ENCODE measurements around the gene RNU2-63P. TPM values are rescaled to one million over a fixed set of nuclear protein-coding genes. Genes with fewer than 3 reads are reported as not detected.

Gene RNU2-63P
- total and polyA plus RNA-seq, 4 experiments from 2014 or later, result 4.3 to 7.0 TPM; not detected in 2

- Mint-ChIP-seq H3K27me3 (no peaks in the 10 kb centered on the region), H3K36me3 (peaks cover 0 to 18% of the 10 kb centered on the region in 2 donors), H3K9me3 (no peaks in the 10 kb centered on the region), H3K4me3 (peak within 1 kb of the TSS; percentile 90 to 97 (median 95)), H3K27ac (peak within 1 kb of the TSS; percentile 89 to 98 (median 98)), H3K4me1 (peaks cover 35 to 50% (median 42%) of the 10 kb centered on the region in 4 donors)
- no peaks in the 10 kb centered on the region for H3K9me3 ChIP-seq (ENCODE audit: control insufficient read depth in 1 of 2, low read length in 2 of 2)
- intact Hi-C loops (cut with micrococcal nuclease), result loop anchor here (1.0 kb wide), 2 partner anchors 38 to 636 kb away; partner anchors contain the start of gene RPIA
- POLR2A ChIA-PET (ENCODE audit: partially characterized antibody), result interaction anchor here (1.0 to 1.9 kb wide), 3 partner anchors 10 to 39 kb away, joined by 3 to 8 read pairs (median 5); partner anchors contain the start of gene RNU2-63P
- H3K27me3 ChIP-seq (ENCODE audit: insufficient read depth, low read length), result no peaks in the 10 kb centered on the region
- H3K36me3 ChIP-seq (ENCODE audit: insufficient read depth, low read length), result no peaks in the 10 kb centered on the region
- H3K4me1 ChIP-seq (ENCODE audit: insufficient read depth, low read length), result peaks cover 33% of the 10 kb centered on the region
- peak; percentile 94 to 96 (median 95) for DNase-seq
- H3K27ac ChIP-seq (ENCODE audit: low read depth, low read length), result peak within 1 kb of the TSS; percentile 93
- peak within 1 kb of the TSS; percentile 76 to 84 for H3K4me3 ChIP-seq (ENCODE audit: low read length in 2 of 2)
- CTCF ChIA-PET (ENCODE audit: partially characterized antibody), result interaction anchor here (1.5 kb wide), 1 partner anchor 18 kb away, joined by 5 read pairs; no protein-coding TSS in a partner anchor
Observed at GRCh38 chr2:88055371-88056128, 39.2 kb upstream of the RNU2-63P start, which contains the start of gene KRCC1. Gene KRCC1 (minus strand): TSS chr2:88055783. CDS start chr2:88028563, 27,220 bp downstream.

- DNase-seq, result peak in 3 of 5 donors; percentile 8 to 13 (median 11)
- Mint-ChIP-seq H3K27me3 (no peaks in the 10 kb centered on the region), H3K36me3 (peaks cover 0 to 21% of the 10 kb centered on the region in 2 donors), H3K27ac (peak overlapping the region; percentile 89 to 98 (median 98)), H3K4me1 (peaks cover 32 to 54% (median 43%) of the 10 kb centered on the region in 4 donors), H3K9me3 (no peaks in the 10 kb centered on the region), H3K4me3 (peak overlapping the region; percentile 90 to 97 (median 95))
- Histone ChIP-seq H3K9me3 (ENCODE audit: control insufficient read depth in 1 of 2, low read length in 2 of 2) (no peaks in the 10 kb centered on the region), H3K4me3 (ENCODE audit: low read length in 2 of 2) (peak overlapping the region; percentile 76 to 84), H3K27me3 (ENCODE audit: insufficient read depth, low read length) (no peaks in the 10 kb centered on the region), H3K4me1 (ENCODE audit: insufficient read depth, low read length) (peaks cover 33% of the 10 kb centered on the region), H3K27ac (ENCODE audit: low read depth, low read length) (peak overlapping the region; percentile 93), H3K36me3 (ENCODE audit: insufficient read depth, low read length) (no peaks in the 10 kb centered on the region)
- CTCF ChIA-PET (ENCODE audit: partially characterized antibody), result interaction anchor here (1.1 to 1.5 kb wide), 2 partner anchors 17 to 106 kb away, joined by 4 to 5 read pairs; no protein-coding TSS in a partner anchor
- intact Hi-C loops (cut with micrococcal nuclease), result loop anchor here (1.0 kb wide), 2 partner anchors 38 to 636 kb away; partner anchors contain the start of gene RPIA
- POLR2A ChIA-PET (ENCODE audit: partially characterized antibody), result interaction anchor here (0.6 to 1.9 kb wide), 7 partner anchors 9 to 38 kb away, joined by 3 to 8 read pairs (median 3); partner anchors contain the start of gene RNU2-63P
Observed at GRCh38 chr2:88054782-88055370, 38.5 kb upstream of the RNU2-63P start.

GRCh38 chr2:88053934-88054781 is 37.8 kb upstream of the RNU2-63P start:
- no peak for DNase-seq
- Mint-ChIP-seq H3K27me3 (no peaks in the 10 kb centered on the region), H3K27ac (peak overlapping the region; percentile 89 to 98 (median 98)), H3K9me3 (no peaks in the 10 kb centered on the region), H3K4me3 (peak overlapping the region; percentile 90 to 97 (median 95)), H3K4me1 (peaks cover 36 to 61% (median 48%) of the 10 kb centered on the region in 4 donors), H3K36me3 (peaks cover 0 to 25% of the 10 kb centered on the region in 2 donors)
- H3K27ac ChIP-seq (ENCODE audit: low read depth, low read length), result peak overlapping the region; percentile 93
- intact Hi-C loops (cut with micrococcal nuclease), result no loop called here
- H3K36me3 ChIP-seq (ENCODE audit: insufficient read depth, low read length), result no peaks in the 10 kb centered on the region
- H3K9me3 ChIP-seq (ENCODE audit: control insufficient read depth in 1 of 2, low read length in 2 of 2), result no peaks in the 10 kb centered on the region
- H3K27me3 ChIP-seq (ENCODE audit: insufficient read depth, low read length), result no peaks in the 10 kb centered on the region
- H3K4me1 ChIP-seq (ENCODE audit: insufficient read depth, low read length), result peaks cover 33% of the 10 kb centered on the region
- CTCF ChIA-PET (ENCODE audit: partially characterized antibody), result interaction anchor here (1.1 to 1.5 kb wide), 2 partner anchors 17 to 106 kb away, joined by 4 to 5 read pairs; no protein-coding TSS in a partner anchor
- POLR2A ChIA-PET (ENCODE audit: partially characterized antibody), result interaction anchor here (0.6 to 1.9 kb wide), 7 partner anchors 8 to 38 kb away, joined by 3 to 8 read pairs (median 3); partner anchors contain the start of gene RNU2-63P
- H3K4me3 ChIP-seq (ENCODE audit: low read length in 2 of 2), result peak overlapping the region; percentile 76 to 84

- H3K36me3 ChIP-seq (ENCODE audit: insufficient read depth, low read length), result no peaks in the 10 kb centered on the region
- Mint-ChIP-seq H3K4me1 (peaks cover 38 to 69% (median 55%) of the 10 kb centered on the region in 4 donors), H3K4me3 (peak overlapping the region in 7 of 8 donors; percentile 0 to 95 (median 93)), H3K27me3 (no peaks in the 10 kb centered on the region), H3K9me3 (no peaks in the 10 kb centered on the region), H3K27ac (peak overlapping the region; percentile 43 to 98 (median 89)), H3K36me3 (peaks cover 0 to 33% of the 10 kb centered on the region in 2 donors)
- no peak for DNase-seq
- H3K4me3 ChIP-seq (ENCODE audit: low read length in 2 of 2), result no peak overlapping the region
- H3K4me1 ChIP-seq (ENCODE audit: insufficient read depth, low read length), result peaks cover 33% of the 10 kb centered on the region
- H3K27me3 ChIP-seq (ENCODE audit: insufficient read depth, low read length), result no peaks in the 10 kb centered on the region
- intact Hi-C loops (cut with micrococcal nuclease), result no loop called here
- peak overlapping the region; percentile 22 for H3K27ac ChIP-seq (ENCODE audit: low read depth, low read length)
- ChIA-PET CTCF (ENCODE audit: partially characterized antibody) (no interaction called here), POLR2A (ENCODE audit: partially characterized antibody) (no interaction called here)
- no peaks in the 10 kb centered on the region for H3K9me3 ChIP-seq (ENCODE audit: control insufficient read depth in 1 of 2, low read length in 2 of 2)
Observed at GRCh38 chr2:88053296-88053695, 36.9 kb upstream of the RNU2-63P start.

GRCh38 chr2:88051792-88052191 is 35.4 kb upstream of the RNU2-63P start:
- H3K4me3 Mint-ChIP-seq, result no peak overlapping the region
- peaks cover 38 to 69% (median 53%) of the 10 kb centered on the region in 4 donors for H3K4me1 Mint-ChIP-seq
- H3K4me3 ChIP-seq (ENCODE audit: low read length in 2 of 2), result no peak overlapping the region
- no peaks in the 10 kb centered on the region for H3K36me3 ChIP-seq (ENCODE audit: insufficient read depth, low read length)
- no peaks in the 10 kb centered on the region for H3K27me3 Mint-ChIP-seq
- ChIA-PET POLR2A (ENCODE audit: partially characterized antibody) (no interaction called here), CTCF (ENCODE audit: partially characterized antibody) (interaction anchor here (5.9 kb wide), 1 partner anchor 8 kb away, joined by 41 read pairs; no protein-coding TSS in a partner anchor)
- H3K27ac ChIP-seq (ENCODE audit: low read depth, low read length), result no peak overlapping the region
- no peak for DNase-seq
- intact Hi-C loops (cut with micrococcal nuclease), result no loop called here
- H3K9me3 ChIP-seq (ENCODE audit: control insufficient read depth in 1 of 2, low read length in 2 of 2), result no peaks in the 10 kb centered on the region
- peaks cover 33% of the 10 kb centered on the region for H3K4me1 ChIP-seq (ENCODE audit: insufficient read depth, low read length)
- no peaks in the 10 kb centered on the region for H3K9me3 Mint-ChIP-seq
- no peaks in the 10 kb centered on the region for H3K27me3 ChIP-seq (ENCODE audit: insufficient read depth, low read length)
- peak overlapping the region in 2 of 7 donors; percentile 64 to 67 for H3K27ac Mint-ChIP-seq
- peaks cover 0 to 33% of the 10 kb centered on the region in 2 donors for H3K36me3 Mint-ChIP-seq

- Histone ChIP-seq H3K9me3 (ENCODE audit: control insufficient read depth in 1 of 2, low read length in 2 of 2) (no peaks in the 10 kb centered on the region), H3K27ac (ENCODE audit: low read depth, low read length) (no peak overlapping the region), H3K4me1 (ENCODE audit: insufficient read depth, low read length) (peaks cover 25% of the 10 kb centered on the region), H3K27me3 (ENCODE audit: insufficient read depth, low read length) (no peaks in the 10 kb centered on the region), H3K4me3 (ENCODE audit: low read length in 2 of 2) (no peak overlapping the region), H3K36me3 (ENCODE audit: insufficient read depth, low read length) (no peaks in the 10 kb centered on the region)
- Mint-ChIP-seq H3K36me3 (peaks cover 0 to 30% of the 10 kb centered on the region in 2 donors), H3K4me3 (no peak overlapping the region), H3K27ac (peak overlapping the region in 4 of 7 donors; percentile 1 to 75 (median 36)), H3K9me3 (no peaks in the 10 kb centered on the region), H3K27me3 (no peaks in the 10 kb centered on the region), H3K4me1 (peaks cover 35 to 62% (median 50%) of the 10 kb centered on the region in 4 donors)
- POLR2A ChIA-PET (ENCODE audit: partially characterized antibody), result interaction anchor here (0.6 to 1.5 kb wide), 3 partner anchors 10 to 37 kb away, joined by 3 read pairs; no protein-coding TSS in a partner anchor
- CTCF ChIA-PET (ENCODE audit: partially characterized antibody), result interaction anchor here (1.3 to 5.9 kb wide), 2 partner anchors 10 to 12 kb away, joined by 3 to 41 read pairs; no protein-coding TSS in a partner anchor
- DNase-seq, result no peak
- intact Hi-C loops (cut with micrococcal nuclease), result loop anchor here (1.0 kb wide), 1 partner anchor 17 kb away; no protein-coding TSS in a partner anchor
Observed at GRCh38 chr2:88049622-88050021, 33.3 kb upstream of the RNU2-63P start.

Data from CD4-positive, alpha-beta memory T cell (primary cell).